OCI-LY7 (cell line): ENCODE results near the gene NME3.

Source experiments
- CTCF ChIP-seq: fragments of 200-600 bp; sonication (generic); conservative IDR thresholded peaks from 2 replicates; pipeline ENCODE4 v1.5.1; 2014; ENCODE audit warnings: mild to moderate bottlenecking, antibody characterized with exemption, low read length, moderate library complexity, mixed read lengths
- EZH2phosphoT487 ChIP-seq: fragments of 200-600 bp; sonication (generic); IDR thresholded peaks from 2 replicates; pipeline ENCODE4 v1.6.1; 2018; ENCODE audit warnings: low read depth, borderline replicate concordance, mild to moderate bottlenecking, mixed run types, antibody characterized with exemption, low read length, moderate library complexity, mixed read lengths

- TF ChIP-seq EZH2phosphoT487 (no peak), CTCF (no peak)
Measured at GRCh38 chr16:1767116-1767994, 4.0 kb downstream of the NME3 start.
